NCI-H146 treated with DMSO at 0.1 percent for 48 hours (cell line): Measurements from ENCODE around the gene ARVCF.

Experiments used
- DNase-seq: peaks from one replicate; lab custom pipeline; 2025; ENCODE audit not compliant: unreplicated experiment; lab: John Stamatoyannopoulos, UW

The ARVCF gene

DNA sequence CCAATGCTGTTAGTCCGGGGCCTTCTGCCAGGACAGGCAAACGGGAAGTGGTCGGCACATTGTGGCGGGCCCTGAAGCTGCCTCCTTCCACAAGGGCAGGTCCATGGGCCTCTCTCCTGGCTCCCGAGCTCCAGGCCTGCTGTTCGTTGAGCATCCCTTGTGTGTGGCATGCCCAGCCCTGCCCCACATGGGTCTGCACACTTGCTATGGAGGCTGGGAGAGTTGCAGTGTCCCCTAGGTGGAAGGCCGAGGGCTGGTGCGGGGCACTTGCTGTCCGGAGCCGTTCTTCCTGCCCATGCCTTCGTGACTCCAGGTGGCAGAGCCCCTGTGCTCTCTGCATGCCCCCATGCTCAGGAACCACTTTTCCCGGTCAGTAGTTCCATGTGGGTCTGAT is 37.4 kb upstream of the ARVCF start:
- no peak for DNase-seq

DNA sequence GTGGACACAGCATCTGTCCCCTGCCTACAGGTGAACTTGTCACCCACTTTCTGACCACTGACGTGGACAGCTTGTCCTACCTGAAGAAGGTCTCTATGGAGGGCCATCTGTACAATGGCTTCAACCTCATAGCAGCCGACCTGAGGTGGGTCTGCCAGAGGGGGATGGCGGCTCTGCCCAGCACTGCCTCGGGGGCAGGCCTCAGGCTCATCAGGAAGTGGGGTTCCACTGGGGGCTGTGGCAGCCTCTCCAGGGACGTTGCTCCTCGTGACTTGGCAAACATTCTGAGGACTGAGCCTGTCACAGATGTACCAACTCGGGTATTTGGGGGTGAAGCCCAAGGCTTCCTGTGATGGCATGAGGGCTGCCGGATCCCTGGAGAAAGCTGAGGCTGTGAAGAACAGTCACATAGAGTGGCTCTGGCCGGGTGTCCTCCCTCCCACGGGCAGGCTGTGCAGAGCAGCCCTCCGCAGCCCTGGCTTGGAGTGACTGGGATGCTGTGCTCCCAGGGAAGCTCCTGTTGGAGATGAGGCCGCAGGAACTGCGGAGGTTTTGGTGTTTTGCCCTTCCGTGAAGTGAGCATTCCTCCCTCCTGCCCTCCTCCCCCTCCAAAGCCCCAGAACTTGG is 36.9 kb upstream of the ARVCF start:
- DNase-seq: no peak

DNA sequence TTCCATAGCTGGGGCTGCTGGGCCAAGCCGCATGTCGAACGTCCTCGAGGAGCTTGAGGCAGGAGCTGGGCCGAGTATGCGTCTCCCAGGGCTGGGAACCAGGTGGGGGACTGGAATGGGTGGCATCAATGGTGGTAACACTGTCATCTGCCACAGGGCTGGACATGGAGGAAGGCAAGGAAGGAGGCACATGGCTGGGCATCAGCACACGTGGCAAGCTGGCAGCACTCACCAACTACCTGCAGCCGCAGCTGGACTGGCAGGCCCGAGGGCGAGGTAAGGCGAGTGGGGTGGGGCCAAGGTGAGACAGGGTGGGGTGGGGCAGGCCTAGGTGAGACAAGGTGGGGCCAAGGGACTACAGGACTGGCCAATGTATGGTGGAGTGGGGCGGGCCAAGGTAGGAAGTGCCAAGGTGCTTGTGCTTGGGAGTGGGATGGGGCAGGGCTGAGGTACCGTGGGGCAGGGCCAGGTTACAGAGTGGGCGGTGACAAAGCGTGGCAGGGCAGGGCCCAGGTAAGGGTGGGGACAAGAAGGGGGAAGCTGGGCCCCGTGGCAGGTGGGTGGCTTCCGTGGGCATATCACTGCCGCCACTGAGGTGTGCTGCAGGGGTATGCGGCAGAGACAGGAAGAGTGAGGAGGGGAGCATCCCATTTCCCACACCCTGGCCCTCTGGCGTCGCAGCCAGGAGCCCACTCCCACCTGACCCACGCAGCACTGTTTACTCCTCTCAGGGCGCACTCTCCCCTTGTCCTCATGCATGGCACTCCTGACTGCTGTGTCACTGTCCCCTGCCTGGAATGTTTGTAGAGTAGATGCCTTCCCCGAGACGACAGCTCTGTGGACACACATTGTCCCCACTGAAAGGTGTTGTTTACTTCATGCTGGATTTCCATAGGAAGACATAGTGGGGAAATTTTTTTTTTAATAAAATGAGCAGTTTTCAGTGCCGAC is 36.0 kb upstream of the ARVCF start:
- DNase-seq: no peak

DNA sequence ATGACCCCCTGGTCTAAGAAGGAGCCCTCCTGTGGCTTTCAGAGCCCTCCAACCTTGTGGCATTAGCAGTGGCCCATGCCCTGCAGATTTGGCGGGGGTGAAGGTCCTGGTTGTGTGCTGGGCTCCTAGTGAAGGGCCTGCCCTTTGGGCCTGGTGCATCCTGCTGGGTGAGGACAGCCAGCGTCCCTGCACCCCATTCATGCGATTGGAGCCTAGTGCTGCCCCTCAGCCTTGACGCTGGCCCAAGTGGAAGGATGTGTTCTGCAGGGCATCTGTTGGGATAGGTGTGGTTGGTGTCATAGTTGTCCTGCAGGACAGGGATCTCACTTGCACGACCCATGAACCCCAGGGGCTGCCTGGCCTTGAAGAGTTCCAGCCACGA is 35.3 kb upstream of the ARVCF start:
- DNase-seq: no peak

DNA sequence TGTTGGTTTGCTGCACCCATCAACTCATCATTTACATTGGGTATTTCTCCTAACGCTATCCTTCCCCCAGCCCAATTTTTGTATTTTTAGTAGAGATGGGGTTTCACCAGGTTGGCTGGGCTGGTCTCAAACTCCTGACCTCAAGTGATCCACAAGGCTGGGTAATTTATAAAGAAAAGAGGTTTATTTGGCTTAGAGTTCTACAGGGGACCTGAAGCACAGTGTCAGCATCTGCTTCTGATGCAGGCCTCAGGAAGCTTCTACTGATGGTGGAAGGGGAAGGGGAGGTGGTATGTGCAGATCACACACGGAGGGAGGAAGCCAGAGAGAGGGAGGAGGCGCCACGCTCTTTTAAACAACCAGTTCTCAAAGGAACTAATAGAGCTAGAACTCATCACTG is 30.1 kb upstream of the ARVCF start:
- DNase-seq: no peak

DNA sequence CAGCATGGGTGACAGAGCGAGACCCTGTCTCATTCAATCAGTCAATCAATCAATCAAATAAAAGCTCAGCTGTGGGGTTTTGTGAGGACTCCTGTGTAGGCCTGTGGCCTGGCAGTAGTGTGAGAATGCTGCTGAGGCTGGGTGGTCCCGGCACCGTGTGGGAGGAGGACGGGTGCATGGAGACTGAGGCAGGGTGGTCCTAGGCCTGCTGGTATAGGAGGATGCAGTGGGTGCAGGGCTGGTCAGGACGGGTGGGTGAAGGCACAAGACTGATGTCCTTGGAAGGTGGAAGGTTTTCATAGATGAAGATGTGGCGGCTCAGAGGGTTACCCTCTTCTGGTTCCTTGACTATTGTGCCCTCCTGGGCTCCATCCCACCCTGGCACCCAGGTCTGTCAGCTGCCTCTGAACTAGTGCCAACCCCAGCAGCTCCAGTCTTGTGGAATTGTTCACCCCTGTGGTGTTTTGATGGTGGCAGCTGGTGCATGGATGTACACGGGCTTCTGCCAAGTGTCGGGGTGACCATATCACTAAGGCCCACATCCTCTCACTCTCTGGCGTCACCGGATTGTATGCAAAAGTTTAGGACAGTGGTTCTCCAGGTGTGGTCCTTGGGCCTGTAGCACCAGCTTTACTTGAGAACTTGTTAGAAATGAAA is 28.0 kb upstream of the ARVCF start:
- DNase-seq: no peak

DNA sequence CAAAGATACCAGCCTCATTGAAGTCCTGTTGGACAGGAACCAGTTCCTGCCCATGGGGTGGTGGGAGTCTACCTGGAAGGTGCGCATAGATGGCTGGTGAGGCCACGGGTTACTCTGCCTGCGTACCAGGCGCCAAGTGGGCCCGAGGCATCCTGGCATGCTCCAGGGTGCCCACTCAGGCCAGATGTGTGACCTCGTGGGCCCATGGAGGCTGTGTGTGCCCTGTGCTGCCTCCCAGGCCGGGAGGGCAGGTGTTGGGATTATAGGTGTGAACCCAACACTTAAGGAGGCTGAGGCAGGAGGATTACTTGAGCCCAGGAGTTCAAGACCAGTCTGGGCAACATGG is 27.3 kb upstream of the ARVCF start:
- no peak for DNase-seq

DNA sequence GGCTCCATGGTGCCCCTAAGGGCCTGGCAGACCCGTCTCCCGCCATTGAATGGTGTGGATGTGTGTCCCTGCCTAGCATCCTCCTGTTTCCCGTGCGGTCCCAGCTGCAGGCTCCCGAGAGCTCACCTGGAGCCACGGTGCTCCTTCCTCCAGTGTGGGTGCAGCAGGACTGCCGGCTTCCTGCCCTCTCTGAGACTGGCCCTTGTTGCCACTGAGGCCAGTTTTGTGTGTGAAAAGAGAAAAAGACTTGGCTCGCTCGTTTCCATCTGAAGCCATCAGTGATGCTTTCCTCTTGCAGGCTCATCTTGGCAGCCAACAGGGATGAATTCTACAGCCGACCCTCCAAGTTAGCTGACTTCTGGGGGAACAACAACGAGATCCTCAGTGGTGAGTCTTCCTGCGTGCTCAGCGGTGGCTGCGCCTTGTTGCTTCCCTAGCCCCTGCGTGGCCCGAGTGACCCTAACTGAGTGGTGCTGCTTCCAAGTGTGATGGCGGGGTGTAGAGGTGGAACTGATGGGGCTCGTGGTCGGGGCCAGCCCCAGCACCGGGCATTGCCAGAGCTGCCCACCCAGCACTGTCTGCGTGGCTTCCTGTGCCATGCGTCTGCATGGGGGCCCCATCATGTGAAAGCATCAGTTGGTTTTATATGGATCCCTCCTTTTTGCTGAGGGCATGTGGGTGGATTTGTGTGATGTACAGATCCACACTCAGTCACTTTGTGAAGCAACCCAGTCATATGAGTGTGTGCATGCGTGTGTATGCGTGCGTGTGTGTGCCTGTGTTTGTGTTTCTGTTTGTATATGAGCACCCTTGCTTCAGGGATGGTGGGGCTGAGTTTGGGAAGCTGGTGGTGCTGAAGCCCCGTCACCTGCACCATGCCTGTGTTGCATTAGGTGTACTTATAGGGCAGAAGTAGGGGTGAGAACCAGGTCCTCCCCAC is 26.7 kb upstream of the ARVCF start:
- no peak for DNase-seq

DNA sequence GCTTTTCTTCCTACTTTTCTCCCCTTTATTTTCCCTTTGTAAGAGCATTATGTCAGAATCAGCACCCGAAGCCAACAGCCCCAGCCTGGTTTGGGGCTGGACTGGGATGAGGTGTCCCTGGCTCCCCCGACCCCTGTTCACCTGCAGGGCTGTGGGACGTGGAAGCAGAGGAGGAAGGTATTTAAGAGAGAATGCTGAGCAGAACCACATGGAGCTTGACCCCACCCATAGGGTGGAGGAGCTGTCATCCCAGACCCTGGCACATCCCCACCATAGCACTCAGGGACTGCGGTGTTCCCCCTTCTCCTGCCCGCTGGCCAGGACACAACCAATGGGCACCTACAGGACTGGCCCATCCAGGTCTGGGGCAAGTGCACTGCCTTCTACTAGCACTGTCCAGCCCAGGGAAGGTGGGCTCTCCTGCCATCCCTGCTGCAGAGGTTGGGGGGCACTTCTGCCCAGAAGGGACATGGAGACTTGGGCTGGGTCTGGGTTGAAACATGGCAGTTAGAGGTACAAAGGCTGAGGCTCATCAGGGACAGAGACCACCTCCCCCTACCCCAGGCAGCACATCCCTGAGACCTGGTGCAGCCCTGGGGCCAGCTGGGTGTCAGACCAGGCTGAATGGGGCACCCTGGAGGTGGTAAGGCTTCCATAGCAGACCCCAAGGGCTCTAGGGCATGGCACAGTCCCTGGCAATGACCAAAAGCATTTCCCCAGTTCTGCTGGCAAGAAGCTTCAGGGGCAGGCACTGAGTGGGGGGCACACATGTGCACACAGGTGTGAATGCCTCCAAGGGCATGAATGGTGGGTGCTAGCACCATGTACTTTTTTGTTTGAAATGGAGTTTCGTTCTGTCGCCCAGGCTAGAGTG is 23.9 kb upstream of the ARVCF start:
- no peak for DNase-seq

DNA sequence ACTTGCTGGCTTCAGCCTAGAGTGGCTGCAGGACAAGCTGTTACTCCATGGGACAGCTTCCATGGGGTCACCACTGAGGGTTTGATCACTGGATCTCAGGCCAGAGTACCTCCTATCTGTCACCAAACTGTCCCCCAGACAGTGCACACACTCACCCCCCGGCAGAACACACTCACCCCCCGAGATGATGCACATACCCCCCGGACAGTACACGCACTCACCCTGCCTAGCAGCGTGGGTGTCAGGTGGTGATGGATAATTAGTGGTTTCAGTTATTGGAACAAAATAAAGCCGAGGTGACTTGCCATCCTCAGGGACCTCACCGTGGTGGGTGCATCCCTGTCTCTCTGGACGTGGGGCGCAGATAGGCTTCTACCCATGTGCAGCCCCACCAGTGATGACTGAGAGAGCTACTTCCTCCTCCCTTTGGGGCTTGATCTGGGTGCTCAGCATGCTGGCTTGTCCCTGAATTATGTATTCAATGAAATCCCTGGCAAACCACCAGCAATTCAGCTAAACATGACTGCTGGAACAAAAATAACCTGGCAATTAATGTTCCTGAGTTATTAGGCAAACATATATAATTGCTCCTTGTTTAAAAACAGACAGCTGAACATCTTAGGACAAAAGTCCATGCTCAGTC is 23.2 kb upstream of the ARVCF start:
- DNase-seq: peak; percentile 18

DNA sequence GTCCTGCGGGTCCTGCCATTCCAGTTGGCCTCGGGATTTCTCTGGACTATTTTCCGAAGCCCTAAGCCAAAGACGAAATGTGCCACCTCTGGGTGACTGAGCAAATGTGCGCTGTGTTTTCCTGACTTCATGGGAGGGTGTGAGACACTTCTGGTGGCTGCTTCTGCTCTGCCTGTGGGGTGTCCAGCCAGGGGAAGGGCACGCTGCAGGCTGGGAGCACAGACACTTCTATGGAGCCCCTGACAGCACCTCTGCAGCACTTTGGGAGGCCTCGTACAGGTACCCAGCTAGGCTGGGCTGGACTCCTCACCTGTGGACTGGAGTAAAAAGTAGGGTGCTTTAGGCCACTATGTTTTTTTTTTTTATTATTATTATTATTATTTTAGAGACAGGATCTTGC is 22.0 kb upstream of the ARVCF start:
- DNase-seq: no peak

DNA sequence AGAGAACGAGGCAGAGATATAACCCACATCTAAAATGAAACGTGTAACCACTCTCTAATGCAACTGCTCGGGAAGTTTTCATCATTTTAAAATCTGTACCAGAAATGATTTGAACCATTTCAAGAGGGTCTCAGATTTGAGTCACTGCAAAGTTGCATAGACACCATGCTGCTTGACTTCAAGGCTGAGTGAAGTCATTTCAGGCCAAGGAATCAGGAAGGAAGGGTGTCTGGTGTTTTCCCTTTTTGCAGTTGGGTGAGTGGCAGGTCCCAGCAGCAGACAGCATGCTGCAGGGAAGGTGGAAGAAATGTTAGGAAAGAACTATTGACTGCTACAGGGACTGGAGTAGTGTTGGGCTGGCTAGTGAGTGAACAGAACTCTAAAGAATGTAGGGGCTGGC is 20.8 kb upstream of the ARVCF start:
- DNase-seq: no peak

DNA sequence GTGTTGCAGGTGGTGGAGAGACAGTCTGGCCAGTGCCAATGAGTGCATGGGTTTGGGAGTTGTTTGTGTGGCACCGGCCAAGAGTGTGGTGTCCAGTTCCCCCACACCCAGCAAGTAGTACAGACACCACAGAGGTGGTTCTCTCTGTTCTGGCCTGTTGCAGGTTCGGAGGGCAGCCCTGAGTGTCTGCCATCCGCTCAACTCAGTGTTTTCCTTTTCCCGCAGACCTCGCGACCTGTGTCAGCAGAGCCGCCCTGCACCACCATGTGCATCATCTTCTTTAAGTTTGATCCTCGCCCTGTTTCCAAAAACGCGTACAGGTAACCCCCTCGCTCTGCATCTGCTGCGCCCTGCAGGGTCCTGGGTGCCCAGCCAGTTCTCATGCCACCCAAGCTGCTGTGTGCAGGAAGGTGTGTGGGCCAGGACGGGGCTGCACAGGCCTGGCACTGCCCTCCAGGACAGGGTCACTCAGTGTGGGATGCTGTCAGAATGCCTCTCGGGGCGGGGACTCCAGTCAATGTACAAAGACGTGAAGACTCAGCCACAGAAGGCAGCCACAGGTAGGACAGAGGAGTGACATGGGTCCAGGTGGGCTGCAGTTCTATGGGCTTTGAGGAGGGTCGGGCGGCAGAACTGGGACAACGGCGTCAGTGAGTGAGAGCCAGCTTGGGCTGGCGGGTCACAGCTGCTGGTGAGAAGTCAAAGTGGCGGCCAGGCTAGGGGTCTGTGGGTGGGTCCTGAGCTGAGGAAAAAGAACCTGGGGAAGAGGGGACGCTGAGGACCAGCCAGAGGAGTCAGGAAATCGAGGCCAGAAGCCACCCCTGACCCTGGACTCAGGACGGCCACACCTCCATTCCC is 20.1 kb upstream of the ARVCF start:
- DNase-seq: no peak

DNA sequence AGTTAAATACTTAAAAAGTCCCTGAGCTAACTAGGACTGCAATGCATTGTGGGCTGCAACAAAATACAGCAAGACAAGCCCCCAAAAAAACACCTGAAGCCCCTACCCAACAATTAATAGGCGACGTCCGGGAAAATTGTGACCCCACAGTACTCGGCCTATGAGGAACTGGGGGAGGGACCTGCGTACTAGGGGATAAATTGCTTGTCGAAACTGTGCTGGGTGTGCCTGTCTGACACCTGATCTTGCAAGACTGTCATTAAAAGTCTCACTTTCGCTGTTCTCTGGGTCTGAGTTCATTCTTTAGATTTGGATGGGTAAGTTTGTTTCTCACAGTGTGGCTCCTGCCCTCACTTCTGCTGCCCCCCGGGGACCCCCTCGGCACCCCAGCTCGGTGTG is 19.5 kb upstream of the ARVCF start:
- DNase-seq: no peak

DNA sequence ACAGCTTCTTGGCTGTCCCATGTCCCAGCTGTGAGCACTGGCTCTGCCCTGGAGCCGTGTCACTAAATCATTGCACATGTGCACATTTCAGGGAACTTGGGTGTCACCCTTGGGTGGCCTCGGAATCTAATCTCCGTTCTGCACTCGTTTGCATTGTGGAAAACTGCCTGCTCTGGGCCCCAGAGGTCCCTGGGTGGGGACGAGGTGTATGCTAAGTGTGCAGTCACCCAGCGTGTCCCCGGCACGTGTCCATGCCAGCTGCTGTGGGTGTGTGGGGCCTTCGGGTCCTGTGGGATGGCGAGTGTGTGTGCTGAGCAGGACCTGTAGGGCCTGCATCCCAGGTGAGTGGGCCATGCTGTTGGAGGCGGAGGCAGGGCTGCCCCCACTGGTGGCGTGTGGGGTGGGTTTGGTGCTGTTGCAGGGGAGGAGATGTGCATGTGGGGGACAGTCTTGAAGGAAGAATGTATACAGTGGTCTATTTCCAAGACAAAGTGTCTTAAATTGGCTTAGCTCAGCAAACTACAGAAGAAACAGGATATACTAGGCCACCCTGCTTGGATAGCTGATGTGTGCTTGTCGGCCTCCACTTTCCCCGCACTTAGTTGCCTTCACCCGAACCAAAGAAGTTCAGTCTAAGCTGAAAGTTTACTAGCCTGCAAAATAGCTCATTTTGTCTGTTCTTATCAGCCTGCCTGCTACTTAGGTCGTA is 18.9 kb upstream of the ARVCF start:
- DNase-seq: no peak

DNA sequence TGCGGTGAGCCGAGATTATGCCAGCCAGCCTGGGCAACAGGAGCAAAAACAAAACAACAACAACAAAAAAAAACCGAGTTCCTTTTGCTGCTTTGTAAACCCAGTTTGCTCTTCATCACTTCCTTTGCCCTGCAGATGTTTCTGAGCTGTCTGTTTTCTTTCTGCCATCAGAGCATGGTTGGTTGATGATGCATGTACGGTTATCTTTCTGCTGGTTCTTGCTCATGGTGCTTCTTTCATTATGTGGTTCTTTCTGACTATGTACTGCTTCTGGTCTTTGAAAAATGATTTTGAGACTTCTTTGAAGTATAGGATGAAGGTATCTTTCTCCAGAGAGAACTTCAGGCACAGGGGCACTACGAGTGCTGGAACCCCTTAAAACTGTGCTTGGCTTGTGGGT is 17.5 kb upstream of the ARVCF start:
- DNase-seq: no peak

DNA sequence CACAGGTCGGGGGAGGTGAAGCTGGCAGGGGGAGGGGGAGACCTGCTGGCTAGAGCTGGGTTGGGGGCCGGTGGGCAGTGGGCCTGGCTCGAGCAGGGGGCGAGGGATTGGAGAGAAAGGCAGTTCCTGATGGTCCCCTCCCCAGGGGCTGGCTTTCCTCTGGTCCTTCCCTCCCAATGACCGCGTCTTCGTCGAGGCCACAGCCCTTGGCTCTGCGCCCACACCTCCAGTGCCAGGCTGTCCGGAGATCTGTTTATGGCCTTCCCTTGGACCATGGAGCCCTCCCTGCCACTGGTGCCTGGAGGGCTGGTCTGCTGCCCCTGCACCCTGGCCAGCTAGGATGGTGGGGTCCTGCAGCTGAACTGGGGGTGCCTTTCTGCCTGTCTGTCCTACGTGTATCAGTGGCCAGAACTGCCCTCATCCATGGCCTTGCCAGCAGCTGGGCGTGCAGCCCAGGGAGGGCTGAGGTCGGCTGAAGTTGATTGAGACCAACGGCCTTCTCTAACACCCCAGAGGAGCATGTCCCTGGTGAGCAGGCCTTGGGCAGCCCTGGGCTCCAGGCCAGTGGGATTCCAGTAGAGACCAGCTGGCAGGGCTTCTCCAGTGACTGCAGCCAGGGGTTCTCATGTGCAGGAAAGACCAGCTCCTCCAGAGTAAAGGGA is 16.6 kb upstream of the ARVCF start:
- no peak for DNase-seq
